Kidney epithelial cell (primary cell): ENCODE data around the gene FCSK. TPM values are rescaled to one million over a fixed set of nuclear protein-coding genes. Genes with fewer than 3 reads are reported as not detected.

Source experiments
- DNase-seq: peaks from one replicate; pipeline ENCODE4 v3.0.0-alpha.2; 2010; ENCODE audit warnings: low read depth
- H3K27me3 ChIP-seq: 2 replicates; pipeline ENCODE4 v1.6.0; 2011; ENCODE audit warnings: low read length; ENCODE audit not compliant: control insufficient read depth, insufficient read depth
- H3K36me3 ChIP-seq: 2 replicates; pipeline ENCODE4 v1.5.1; 2011; ENCODE audit warnings: low read length; ENCODE audit not compliant: control insufficient read depth, insufficient read depth
- H3K4me3 ChIP-seq: 2 replicates; pipeline ENCODE4 v1.5.1; 2011; ENCODE audit warnings: low read depth, mild to moderate bottlenecking, control low read depth, low read length
- total RNA-seq: library from RNA; depleted of rRNA; stranded (reverse); fragments of >200 nt; gene quantifications from 2 replicates; pipeline ENCODE4 v1.2.3, GENCODE V29; 2015
- TF ChIP-seq, protein P1 (sequence below): IDR thresholded peaks from 2 replicates; pipeline ENCODE4 v1.5.1; 2011; ENCODE audit warnings: mild to moderate bottlenecking, moderate library complexity, low read length, control low read depth, inconsistent platforms; ENCODE audit not compliant: insufficient read depth, poor library complexity, severe bottlenecking

Gene FCSK
- total RNA-seq, 1 donor from 2014 or later = 19.9 TPM

DNA sequence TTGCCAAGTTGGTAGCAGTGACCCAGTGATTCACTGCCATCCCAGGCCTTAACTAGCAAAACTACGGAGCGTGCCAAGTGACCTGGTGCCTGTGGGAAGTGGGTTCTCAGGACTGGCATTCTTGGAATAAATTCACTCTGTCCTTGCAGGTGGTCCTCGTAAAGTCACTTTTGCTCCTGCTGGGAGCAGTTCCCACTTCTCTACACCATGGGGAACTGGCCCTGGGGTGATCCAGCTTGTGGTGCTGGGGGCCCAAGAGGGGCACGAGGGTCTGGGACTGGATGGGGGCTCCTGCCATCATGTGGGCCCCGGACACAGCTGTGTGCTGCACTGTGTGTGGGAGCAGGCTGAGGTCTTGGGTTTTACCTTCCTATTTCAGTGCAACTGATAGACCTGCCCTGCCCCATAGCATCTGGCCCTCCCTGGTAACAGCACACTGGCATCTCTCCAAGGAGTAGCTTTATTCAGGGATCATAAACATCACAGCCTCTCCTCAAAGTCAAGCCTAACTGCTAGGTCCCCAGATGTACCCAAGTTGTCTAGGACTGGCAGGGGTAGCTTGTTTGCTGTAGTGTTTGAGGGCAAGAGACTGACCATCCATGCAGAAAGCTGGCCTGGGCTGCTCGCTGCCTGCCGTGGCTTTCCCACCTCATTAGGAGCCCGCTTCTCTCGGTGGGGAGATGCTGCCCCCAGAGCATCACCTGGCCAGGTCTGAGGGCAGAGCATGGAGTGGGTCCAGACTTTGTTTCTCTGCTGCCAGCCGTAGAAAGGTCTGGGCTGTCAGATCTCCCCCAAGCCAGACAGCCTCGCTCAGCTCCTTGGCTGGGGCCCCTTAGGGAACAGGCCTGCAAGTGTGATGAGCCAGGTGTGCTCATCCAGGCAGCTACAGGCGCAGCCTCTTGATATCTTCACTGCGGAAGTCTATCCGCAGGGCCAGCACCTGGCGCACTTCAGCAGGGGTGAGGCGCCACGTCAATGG is 26.0 kb downstream of the FCSK start:
- no peaks in the 10 kb centered on the region for H3K27me3 ChIP-seq
- DNase-seq = no peak
- H3K36me3 ChIP-seq = peaks cover 13% of the 10 kb centered on the region
- TF ChIP-seq, protein P1, sequence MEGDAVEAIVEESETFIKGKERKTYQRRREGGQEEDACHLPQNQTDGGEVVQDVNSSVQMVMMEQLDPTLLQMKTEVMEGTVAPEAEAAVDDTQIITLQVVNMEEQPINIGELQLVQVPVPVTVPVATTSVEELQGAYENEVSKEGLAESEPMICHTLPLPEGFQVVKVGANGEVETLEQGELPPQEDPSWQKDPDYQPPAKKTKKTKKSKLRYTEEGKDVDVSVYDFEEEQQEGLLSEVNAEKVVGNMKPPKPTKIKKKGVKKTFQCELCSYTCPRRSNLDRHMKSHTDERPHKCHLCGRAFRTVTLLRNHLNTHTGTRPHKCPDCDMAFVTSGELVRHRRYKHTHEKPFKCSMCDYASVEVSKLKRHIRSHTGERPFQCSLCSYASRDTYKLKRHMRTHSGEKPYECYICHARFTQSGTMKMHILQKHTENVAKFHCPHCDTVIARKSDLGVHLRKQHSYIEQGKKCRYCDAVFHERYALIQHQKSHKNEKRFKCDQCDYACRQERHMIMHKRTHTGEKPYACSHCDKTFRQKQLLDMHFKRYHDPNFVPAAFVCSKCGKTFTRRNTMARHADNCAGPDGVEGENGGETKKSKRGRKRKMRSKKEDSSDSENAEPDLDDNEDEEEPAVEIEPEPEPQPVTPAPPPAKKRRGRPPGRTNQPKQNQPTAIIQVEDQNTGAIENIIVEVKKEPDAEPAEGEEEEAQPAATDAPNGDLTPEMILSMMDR = no peak
- no peak overlapping the region for H3K4me3 ChIP-seq

DNA sequence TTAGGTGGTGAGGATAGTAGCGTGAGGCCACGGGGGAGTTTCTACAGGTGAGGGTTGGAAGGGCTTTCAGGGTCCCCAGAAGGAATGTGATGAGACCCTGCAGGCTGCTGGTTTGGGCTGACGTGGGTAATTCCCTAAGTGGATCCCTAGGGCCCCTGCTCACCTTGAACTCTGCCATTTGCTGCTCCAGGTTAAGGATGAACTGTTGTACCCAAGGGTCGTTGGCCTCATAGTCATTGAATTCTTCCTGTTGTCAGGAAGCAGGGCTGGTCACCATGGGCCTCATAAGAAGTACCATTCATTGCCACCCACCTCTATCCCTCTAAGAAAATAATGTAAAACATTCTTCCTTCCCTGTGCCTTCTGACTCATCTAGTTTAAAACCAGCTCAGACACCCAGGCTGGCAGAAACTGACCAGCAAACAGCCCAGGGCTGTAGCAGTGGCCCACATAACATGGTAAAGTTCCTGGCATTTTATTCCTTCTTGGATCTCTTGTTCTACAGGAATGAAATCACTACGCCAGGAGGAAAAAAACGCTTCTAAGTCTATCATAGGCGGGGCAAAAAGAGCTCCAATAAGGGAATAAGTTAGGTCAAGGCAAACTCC is 27.6 kb downstream of the FCSK start:
- no peak for DNase-seq
- H3K27me3 ChIP-seq = no peaks in the 10 kb centered on the region
- no peak overlapping the region for H3K4me3 ChIP-seq
- H3K36me3 ChIP-seq = peaks cover 14% of the 10 kb centered on the region
- TF ChIP-seq, protein P1 = no peak

DNA sequence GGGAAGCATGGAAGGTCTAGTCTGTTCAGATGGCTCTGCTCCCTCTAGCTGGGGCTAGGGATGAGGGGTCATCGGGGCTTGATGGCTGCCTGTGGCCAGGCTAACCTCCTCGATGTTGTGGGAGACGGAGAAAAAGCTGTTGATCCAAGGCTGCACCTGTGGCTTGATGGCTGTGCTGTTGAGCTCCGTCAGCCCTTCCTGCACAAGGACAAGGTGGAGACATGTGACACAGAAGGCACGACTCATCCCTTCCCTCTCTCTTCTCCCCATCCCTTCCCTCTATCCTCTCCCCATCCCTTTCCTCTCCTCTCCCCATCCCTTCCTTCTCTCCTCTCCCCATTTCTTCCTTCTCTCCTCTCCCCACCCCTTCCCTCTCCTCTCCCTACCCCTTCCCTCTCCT is 28.2 kb downstream of the FCSK start:
- H3K27me3 ChIP-seq = no peaks in the 10 kb centered on the region
- H3K36me3 ChIP-seq = peaks cover 14% of the 10 kb centered on the region
- TF ChIP-seq, protein P1 = no peak

GRCh38 chr16:70483426-70483825 is 29.0 kb downstream of the FCSK start:
- Histone ChIP-seq H3K4me3 (no peak overlapping the region), H3K36me3 (peaks cover 14% of the 10 kb centered on the region)
- DNase-seq = no peak

More for the DNA sequence above, 28.2 kb downstream of the FCSK start:
- no peak overlapping the region for H3K4me3 ChIP-seq
- DNase-seq = no peak

DNA sequence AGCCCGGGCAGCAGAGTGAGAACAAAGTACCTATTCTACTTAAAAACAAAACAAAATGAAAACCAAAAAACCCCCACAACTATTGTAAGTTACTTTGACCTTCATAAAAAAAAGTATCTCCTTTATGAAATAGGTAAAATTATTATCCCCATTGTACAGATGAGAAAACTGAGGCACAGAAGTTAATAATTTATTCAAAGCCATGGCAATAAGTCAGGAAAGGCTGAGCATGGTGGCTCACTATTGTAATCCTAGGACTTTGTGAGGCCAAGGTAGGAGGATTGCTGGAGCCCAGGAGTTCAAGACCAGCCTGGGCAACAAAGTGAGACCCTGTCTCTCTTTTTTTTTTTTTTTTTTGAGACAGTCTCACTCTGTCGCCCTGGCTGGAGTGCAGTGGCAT is 30.5 kb downstream of the FCSK start:
- DNase-seq = no peak
- Histone ChIP-seq H3K27me3 (no peaks in the 10 kb centered on the region), H3K36me3 (peaks cover 11% of the 10 kb centered on the region), H3K4me3 (no peak overlapping the region)
- TF ChIP-seq, protein P1 = no peak

More at GRCh38 chr16:70483426-70483825, 29.0 kb downstream of the FCSK start:
- TF ChIP-seq, protein P1 = no peak
- H3K27me3 ChIP-seq = no peaks in the 10 kb centered on the region
